ENCODE results near the gene E2F8. TPM values are rescaled to one million over a fixed set of nuclear protein-coding genes. Genes with fewer than 3 reads are reported as not detected.
"Not testable (repeated sequence)": the region's sequence is repeated elsewhere in the genome, so short reads cannot be mapped to it uniquely, and the experiment has no call there.

Gene E2F8
- total RNA-seq, 2 donors from 2014 or later = 12.0 to 22.3 TPM

DNA sequence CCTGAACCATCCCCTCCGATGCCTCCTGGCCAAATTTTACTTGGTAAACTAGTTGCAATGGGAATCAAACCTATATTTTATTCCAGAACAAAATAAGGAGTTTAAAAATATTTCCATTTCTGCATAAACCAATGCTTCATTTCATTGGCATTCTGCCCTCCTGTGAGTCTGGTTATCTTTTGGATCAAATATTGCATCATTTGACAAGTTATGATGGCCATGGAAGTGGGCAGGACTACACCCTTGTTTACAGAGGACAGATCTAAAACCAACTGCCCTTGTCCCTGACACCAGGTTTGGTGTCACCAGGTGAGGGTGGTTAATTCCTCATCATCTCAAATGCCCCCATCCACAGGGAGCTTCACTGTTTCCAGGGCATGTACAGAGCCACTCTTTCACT, 28.2 kb upstream of the E2F8 start:
- DNase-seq (ENCODE audit: low spot score) (no peak), ATAC-seq (no peak)
- H3K27ac Mint-ChIP-seq = no peak overlapping the region
- no peak overlapping the region for H3K4me3 Mint-ChIP-seq
- H3K4me1 Mint-ChIP-seq (ENCODE audit: low read depth in 2 of 2) = no peaks in the 10 kb centered on the region
- H3K27me3 Mint-ChIP-seq = peaks cover 12 to 42% of the 10 kb centered on the region in 2 donors
- no peaks in the 10 kb centered on the region for H3K36me3 Mint-ChIP-seq
- H3K9me3 Mint-ChIP-seq = no peaks in the 10 kb centered on the region

DNA sequence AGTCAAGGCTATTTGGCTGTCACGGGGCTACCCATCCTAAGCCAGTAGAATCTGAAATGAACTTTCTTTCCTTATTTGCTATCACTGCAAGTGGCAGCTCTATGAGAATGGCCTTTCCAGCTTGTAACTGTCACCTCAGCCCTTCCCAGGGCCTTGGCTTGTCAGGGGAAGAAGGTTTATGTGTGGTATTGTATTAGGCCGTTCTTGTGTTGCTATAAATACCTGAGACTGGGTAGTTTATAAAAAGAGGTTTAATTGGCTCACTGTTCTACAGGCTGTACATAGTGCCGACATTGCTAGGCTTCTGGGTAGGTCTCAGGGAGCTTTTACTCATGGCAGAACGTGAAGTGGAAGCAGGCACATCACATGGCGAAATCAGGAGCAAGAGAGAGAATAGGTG, 26.8 kb upstream of the E2F8 start:
- DNase-seq (ENCODE audit: low spot score) = no peak
- Mint-ChIP-seq H3K9me3 (no peaks in the 10 kb centered on the region), H3K27me3 (peaks cover 12 to 42% of the 10 kb centered on the region in 2 donors), H3K27ac (no peak overlapping the region), H3K4me3 (no peak overlapping the region), H3K36me3 (no peaks in the 10 kb centered on the region), H3K4me1 (ENCODE audit: low read depth in 2 of 2) (no peaks in the 10 kb centered on the region)
- no peak for ATAC-seq

DNA sequence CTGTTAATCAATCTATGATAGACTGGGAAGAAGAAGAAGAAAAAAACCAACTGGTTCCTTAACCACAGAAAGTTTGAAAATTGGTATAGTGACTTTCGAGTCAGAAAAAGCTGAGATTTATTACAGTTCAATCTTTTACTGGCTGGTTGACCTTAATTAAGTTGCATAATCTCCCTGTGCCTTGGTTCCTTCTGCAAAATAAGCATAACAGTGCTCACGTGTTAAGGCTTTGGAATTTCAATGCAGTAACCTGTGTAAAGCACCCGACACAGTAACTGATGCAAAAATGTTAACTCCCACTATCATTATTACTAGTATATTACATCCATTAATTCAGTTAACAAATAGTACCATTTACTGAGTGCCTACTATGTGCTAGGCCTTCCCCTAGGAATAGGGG, 22.6 kb upstream of the E2F8 start:
- no peaks in the 10 kb centered on the region for H3K36me3 Mint-ChIP-seq
- no peak overlapping the region for H3K27ac Mint-ChIP-seq
- no peak overlapping the region for H3K4me3 Mint-ChIP-seq
- no peak for DNase-seq (ENCODE audit: low spot score)
- no peaks in the 10 kb centered on the region for H3K9me3 Mint-ChIP-seq
- H3K27me3 Mint-ChIP-seq = peaks cover 2 to 14% of the 10 kb centered on the region in 2 donors
- ATAC-seq = no peak
- H3K4me1 Mint-ChIP-seq (ENCODE audit: low read depth in 2 of 2) = no peaks in the 10 kb centered on the region

DNA sequence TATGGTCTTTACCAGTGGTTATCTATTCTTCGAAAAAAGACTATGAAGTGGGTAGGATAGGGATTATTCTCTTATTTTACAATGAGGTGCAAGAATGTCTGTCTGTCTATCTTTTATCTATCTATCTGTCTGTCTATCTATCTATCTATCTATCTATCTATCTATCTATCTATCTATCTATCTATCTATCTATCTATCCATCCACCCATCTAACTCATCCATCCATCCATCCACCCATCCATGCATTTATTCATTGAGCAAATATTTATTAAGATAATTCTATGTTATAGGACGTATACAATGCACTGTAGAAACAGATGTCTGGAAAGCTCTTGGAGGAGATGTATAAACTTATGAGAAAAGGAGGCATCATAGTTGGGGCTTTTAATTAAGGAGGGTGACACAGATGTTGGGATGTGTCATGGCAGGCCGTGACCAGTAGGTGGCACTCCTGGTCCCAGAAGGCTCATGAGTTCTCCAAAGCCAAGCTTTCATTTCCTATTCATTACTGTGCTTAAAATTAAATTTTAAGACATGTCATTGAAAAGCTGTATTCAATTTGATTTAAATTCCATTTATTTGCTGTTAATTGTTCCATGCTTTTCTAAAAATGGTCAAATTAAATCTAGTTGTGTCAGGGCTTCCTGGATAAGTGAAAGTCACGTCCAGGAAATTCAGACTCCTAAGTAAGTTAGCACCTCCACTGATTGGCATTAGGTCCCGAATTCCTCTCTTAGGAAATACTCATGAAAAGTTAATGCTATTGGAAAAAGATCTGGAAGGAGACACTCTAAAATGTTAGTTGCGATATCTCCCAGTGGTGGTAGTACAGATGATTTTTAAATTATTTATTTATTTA, 19.0 kb upstream of the E2F8 start:
- DNase-seq (ENCODE audit: low spot score) (peak; percentile 70), ATAC-seq (peak; percentile 66 to 77)
- H3K4me3 Mint-ChIP-seq = no peak overlapping the region
- H3K27me3 Mint-ChIP-seq = peaks cover 0 to 2% of the 10 kb centered on the region in 2 donors
- no peaks in the 10 kb centered on the region for H3K36me3 Mint-ChIP-seq
- no peaks in the 10 kb centered on the region for H3K9me3 Mint-ChIP-seq
- H3K27ac Mint-ChIP-seq = peak overlapping the region in 1 of 2 donors; percentile 28
- H3K4me1 Mint-ChIP-seq (ENCODE audit: low read depth in 2 of 2) = no peaks in the 10 kb centered on the region

DNA sequence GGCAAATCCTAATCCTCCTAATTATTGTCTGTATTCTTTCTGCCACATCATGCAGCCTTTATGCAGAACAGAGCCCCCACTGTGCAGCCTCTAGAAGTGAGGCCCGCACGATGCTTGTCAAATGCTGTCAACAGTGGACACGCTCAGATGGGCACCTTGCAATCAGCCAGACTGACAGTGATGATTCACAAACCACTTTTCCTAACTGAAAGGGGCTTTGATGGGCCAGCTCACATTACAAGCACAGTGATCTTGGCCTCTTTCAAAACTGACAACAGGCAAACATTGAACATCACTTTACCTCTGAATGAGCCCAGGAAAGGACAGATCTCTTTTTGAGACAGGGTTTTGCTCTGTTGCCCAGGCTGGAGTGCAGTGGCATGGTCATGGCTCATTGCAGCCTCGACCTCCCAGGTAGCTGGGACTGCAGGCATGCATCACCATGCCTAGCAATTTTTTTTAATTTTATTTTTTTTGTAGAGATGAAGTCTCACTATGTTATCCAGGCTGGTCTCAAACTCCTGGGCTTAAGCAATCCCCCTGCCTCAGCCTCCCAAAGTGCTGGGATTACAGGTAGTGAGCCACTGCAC, 18.0 kb upstream of the E2F8 start:
- H3K36me3 Mint-ChIP-seq = no peaks in the 10 kb centered on the region
- H3K27me3 Mint-ChIP-seq = peaks cover 0 to 2% of the 10 kb centered on the region in 2 donors
- no peak overlapping the region for H3K27ac Mint-ChIP-seq
- H3K9me3 Mint-ChIP-seq = no peaks in the 10 kb centered on the region
- DNase-seq (ENCODE audit: low spot score) = no peak
- no peak overlapping the region for H3K4me3 Mint-ChIP-seq
- H3K4me1 Mint-ChIP-seq (ENCODE audit: low read depth in 2 of 2) = no peaks in the 10 kb centered on the region
- no peak for ATAC-seq

DNA sequence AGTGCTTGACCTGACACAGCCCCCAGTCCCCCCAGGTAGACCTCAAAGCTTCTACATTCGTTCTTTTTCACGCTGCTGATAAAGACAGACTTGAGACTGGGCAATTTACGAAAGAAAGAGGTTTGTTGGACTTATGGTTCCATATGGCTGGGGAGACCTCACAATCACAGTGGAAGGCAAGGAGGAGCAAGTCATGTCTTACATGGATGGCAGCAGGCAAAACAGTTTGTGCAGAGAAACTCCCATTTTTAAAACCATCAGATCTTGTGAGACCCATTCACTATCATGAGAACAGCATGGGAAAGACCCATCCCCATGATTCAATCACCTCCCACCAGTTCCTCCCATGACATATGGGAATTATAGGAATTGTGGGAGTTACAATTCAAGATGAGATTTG, 13.7 kb upstream of the E2F8 start:
- H3K4me3 Mint-ChIP-seq; H3K36me3 Mint-ChIP-seq; H3K9me3 Mint-ChIP-seq; DNase-seq (ENCODE audit: low spot score); H3K27ac Mint-ChIP-seq; ATAC-seq; H3K4me1 Mint-ChIP-seq (ENCODE audit: low read depth in 2 of 2): not testable (repeated sequence)
- H3K27me3 Mint-ChIP-seq = peaks cover 5 to 12% of the 10 kb centered on the region in 2 donors

DNA sequence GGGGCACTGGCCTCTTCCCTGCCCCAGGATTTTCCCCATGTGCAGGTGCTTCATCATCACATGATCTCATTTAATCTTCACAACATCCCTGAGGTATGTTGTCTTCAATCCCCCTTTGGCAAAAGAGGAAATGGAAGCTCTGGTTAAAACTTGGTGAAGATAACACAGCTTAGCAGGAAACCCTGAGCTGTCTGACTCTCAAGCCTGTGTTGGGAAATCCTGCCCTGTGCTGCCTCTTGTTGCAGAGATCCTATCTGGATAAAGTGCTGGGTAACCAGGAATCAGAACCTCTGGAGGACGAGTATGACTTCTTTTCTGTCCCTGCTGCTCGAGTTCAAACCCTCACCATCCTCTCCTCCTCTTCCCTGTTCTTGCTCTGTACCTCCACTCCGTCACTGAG, 13.1 kb upstream of the E2F8 start:
- Mint-ChIP-seq H3K4me3 (no peak overlapping the region), H3K9me3 (no peaks in the 10 kb centered on the region), H3K4me1 (ENCODE audit: low read depth in 2 of 2) (no peaks in the 10 kb centered on the region), H3K27me3 (peaks cover 7 to 19% of the 10 kb centered on the region in 2 donors), H3K27ac (no peak overlapping the region), H3K36me3 (no peaks in the 10 kb centered on the region)
- DNase-seq (ENCODE audit: low spot score) (no peak), ATAC-seq (no peak)

DNA sequence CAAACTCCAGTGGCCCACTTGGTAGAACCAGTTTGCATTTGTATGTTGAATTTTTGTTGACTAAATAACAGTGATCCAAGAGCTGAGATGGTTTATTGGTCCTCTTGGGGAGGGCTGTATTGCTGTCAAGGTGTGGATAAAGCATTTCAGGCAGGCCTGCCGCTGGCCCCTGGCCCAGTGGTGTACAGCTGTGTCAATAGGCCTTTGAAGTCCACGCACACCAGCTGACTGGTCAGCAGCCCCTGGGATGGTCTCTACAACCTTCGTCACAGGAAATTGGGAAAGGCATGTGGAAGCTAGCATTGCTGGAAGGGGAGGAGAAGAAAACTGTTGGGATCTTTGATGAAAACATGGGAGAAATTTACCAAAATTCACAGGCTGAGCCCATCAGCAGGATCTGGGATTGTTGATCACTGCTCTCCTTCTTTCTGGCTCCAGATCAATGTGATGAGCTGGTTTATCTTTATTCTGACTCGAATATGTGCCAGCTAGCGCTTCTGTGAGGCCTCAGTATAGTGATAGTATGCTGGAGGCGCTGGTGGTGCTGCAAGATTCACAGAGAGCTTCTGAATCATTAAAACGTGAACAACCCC, 12.5 kb upstream of the E2F8 start:
- Mint-ChIP-seq H3K4me1 (ENCODE audit: low read depth in 2 of 2) (no peaks in the 10 kb centered on the region), H3K36me3 (no peaks in the 10 kb centered on the region), H3K9me3 (no peaks in the 10 kb centered on the region), H3K27me3 (peaks cover 12 to 24% of the 10 kb centered on the region in 2 donors), H3K4me3 (no peak overlapping the region), H3K27ac (no peak overlapping the region)
- no peak for ATAC-seq
- no peak for DNase-seq (ENCODE audit: low spot score)

DNA sequence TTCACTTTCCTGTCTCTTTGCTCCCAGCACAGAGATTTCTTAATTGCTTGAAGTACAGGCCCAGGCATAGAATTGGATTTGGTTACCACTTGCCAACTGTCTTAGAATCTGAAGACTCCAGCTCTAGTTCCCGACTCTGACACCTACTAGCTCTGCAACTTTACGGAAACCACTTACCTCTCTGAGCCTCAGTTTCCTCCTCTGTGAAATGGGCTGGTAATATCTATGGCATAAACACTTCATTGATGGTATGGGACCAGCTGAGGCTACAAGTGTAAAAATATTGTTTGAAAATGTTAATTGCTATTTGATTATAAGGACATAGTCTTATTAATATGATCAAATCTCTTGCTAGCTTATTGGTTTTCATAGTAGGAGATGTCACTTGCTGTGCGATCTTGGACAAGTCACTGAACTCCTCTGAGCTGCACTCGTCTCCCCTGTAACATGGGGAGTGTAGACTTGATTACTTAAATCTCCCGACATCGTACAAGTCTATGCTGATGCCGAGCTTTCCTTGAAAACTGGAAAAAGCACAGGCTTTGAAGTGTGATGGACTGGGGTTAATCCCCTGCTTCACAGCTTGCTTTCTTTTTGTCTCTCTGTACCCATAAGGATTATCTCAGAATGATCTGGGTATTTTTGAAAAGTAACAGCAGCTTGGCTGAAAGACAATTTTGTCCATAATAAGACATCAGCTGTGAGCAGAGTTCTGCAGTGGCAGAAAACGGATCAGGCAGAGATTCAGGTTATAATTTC, 11.8 kb upstream of the E2F8 start:
- DNase-seq (ENCODE audit: low spot score) (no peak), ATAC-seq (no peak)
- Mint-ChIP-seq H3K9me3 (no peaks in the 10 kb centered on the region), H3K4me3 (no peak overlapping the region), H3K36me3 (no peaks in the 10 kb centered on the region), H3K27ac (no peak overlapping the region), H3K4me1 (ENCODE audit: low read depth in 2 of 2) (no peaks in the 10 kb centered on the region), H3K27me3 (peaks cover 15 to 30% of the 10 kb centered on the region in 2 donors)

DNA sequence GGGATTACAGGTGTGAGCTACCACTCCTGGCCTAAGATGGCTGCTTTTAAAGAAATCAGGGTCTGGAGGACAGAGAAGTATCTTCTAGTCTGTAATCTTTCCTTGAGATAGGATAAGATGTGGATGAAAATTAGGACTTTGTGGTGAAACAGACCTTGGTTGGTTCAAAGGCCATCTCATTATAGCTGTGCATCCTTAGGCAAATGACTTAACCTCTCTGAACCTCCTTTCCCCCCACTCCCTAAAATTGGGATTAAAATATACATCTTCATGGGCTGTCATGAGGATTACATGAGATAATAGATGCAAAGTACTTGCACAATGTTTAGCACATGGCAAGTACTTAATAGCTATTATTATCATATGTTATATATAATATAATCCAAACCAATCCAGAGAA, 10.8 kb upstream of the E2F8 start:
- no peaks in the 10 kb centered on the region for H3K9me3 Mint-ChIP-seq
- ATAC-seq = no peak
- no peaks in the 10 kb centered on the region for H3K36me3 Mint-ChIP-seq
- peaks cover 19 to 35% of the 10 kb centered on the region in 2 donors for H3K27me3 Mint-ChIP-seq
- no peak for DNase-seq (ENCODE audit: low spot score)
- no peak overlapping the region for H3K27ac Mint-ChIP-seq
- H3K4me3 Mint-ChIP-seq = no peak overlapping the region
- H3K4me1 Mint-ChIP-seq (ENCODE audit: low read depth in 2 of 2) = no peaks in the 10 kb centered on the region

DNA sequence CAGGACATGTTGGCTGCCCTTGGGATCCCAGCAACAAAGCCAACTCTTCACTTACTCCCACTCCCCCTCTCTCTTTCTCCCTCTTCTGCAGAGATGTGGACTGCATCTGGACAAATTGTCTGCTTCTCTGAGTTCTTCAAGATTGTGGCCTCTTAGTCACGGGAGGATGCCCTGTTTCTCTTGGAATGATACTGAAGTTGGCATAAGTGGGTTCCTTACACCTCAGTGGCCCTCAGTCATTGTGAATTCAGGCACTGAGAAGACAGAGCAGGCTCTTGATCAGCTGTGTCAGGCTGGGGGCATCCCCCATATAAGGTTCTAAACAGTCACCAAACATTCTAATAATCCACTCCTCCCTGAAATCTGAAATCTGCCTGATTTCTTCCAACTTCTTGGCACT, 6.1 kb upstream of the E2F8 start:
- no peaks in the 10 kb centered on the region for H3K36me3 Mint-ChIP-seq
- H3K9me3 Mint-ChIP-seq = no peaks in the 10 kb centered on the region
- DNase-seq (ENCODE audit: low spot score) (no peak), ATAC-seq (no peak)
- H3K27me3 Mint-ChIP-seq = peaks cover 31 to 59% of the 10 kb centered on the region in 2 donors
- peaks cover 7 to 10% of the 10 kb centered on the region in 2 donors for H3K4me1 Mint-ChIP-seq (ENCODE audit: low read depth in 2 of 2)
- H3K4me3 Mint-ChIP-seq = no peak overlapping the region
- no peak overlapping the region for H3K27ac Mint-ChIP-seq

DNA sequence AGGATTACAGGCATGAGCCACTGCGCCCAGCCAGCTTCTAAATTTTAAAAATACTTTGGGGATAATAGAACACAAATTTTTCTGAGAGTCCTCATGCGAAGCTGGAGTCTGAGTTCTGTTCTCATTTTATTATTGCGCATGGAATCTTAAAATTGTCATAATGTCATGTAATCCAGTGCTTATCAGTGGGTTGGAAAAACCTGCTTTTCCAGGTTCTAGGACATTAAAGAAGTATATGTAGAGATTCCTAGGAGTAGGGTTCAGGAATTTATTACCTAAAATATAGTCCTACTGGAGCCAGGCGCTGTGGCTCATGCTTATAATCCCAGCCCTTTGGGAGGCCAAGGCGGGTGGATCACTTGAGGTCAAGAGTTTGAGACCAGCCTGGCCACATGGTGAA, 4.6 kb upstream of the E2F8 start:
- Mint-ChIP-seq H3K36me3 (no peaks in the 10 kb centered on the region), H3K4me3 (no peak overlapping the region), H3K27ac (no peak overlapping the region), H3K27me3 (peaks cover 31 to 56% of the 10 kb centered on the region in 2 donors), H3K4me1 (ENCODE audit: low read depth in 2 of 2) (peaks cover 7 to 15% of the 10 kb centered on the region in 2 donors), H3K9me3 (no peaks in the 10 kb centered on the region)
- ATAC-seq (no peak), DNase-seq (ENCODE audit: low spot score) (no peak)

DNA sequence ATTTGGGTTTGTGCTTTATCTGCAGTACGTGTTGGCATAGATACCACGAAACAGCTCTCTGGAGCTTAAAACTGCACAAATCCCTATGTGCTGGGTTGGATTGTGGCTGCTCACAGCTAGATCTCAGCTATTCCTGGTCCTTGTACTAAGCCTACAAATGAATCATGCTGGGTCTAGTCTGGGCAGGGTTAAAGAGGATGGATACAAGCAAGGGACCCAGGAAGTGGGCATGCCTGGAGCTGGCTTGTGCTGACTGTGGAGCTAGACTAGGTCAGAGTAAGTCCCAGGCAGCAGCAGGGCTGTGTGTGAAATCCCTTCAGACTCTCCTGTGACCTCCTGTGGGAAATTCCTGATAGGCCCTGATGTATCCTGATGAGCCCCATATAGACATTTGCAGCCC, 3.9 kb upstream of the E2F8 start:
- no peak for DNase-seq (ENCODE audit: low spot score)
- H3K27ac Mint-ChIP-seq = no peak overlapping the region
- ATAC-seq = no peak
- H3K36me3 Mint-ChIP-seq = no peaks in the 10 kb centered on the region
- no peaks in the 10 kb centered on the region for H3K9me3 Mint-ChIP-seq
- H3K4me1 Mint-ChIP-seq (ENCODE audit: low read depth in 2 of 2) = peaks cover 7 to 15% of the 10 kb centered on the region in 2 donors
- H3K4me3 Mint-ChIP-seq = no peak overlapping the region
- H3K27me3 Mint-ChIP-seq = peaks cover 28 to 49% of the 10 kb centered on the region in 2 donors

DNA sequence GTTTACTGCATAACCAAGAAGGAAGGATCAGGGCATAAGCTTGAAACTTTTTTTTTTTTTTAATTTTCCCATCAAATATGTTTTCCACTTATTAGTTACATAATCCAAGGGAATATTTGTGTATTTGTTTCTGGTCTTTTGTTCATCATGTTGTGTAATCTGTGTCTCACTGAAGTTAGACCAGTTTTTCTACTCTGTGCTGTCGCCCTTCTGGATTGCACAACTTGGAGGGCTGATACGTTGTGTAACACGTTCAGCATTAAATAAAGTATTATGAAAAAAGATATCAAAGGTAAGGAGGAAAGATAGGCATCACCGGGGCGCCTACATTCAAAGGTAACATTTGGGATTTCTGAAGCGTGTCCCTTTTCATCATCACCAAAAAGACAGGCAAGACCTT, 3.3 kb upstream of the E2F8 start:
- H3K4me3 Mint-ChIP-seq = no peak overlapping the region
- peaks cover 28 to 43% of the 10 kb centered on the region in 2 donors for H3K27me3 Mint-ChIP-seq
- no peak overlapping the region for H3K27ac Mint-ChIP-seq
- H3K9me3 Mint-ChIP-seq = no peaks in the 10 kb centered on the region
- H3K36me3 Mint-ChIP-seq = no peaks in the 10 kb centered on the region
- ATAC-seq = no peak
- H3K4me1 Mint-ChIP-seq (ENCODE audit: low read depth in 2 of 2) = peaks cover 7 to 15% of the 10 kb centered on the region in 2 donors
- no peak for DNase-seq (ENCODE audit: low spot score)
